ENCODE measurements around the gene CAMLG. TPM values are rescaled to one million over a fixed set of nuclear protein-coding genes. Genes with fewer than 3 reads are reported as not detected.

CAMLG gene
- total RNA-seq, 1 donor from 2014 or later: 30.1 TPM

- DNase-seq (ENCODE audit: low spot score): no peak
These were observed 34.2 kb downstream of the CAMLG start for GRCh38 chr5:134772461-134773125.

- no peak for DNase-seq (ENCODE audit: low spot score)
These were observed 39.0 kb downstream of the CAMLG start for GRCh38 chr5:134777366-134777765.

- DNase-seq (ENCODE audit: low spot score): no peak
These were observed 46.0 kb downstream of the CAMLG start for GRCh38 chr5:134784241-134784920.

GRCh38 chr5:134784946-134785620 is 46.7 kb downstream of the CAMLG start:
- DNase-seq (ENCODE audit: low spot score): no peak

GRCh38 chr5:134787692-134788091 is 49.3 kb downstream of the CAMLG start:
- DNase-seq (ENCODE audit: low spot score): no peak

- no peak for DNase-seq (ENCODE audit: low spot score)
These were observed 53.2 kb downstream of the CAMLG start for GRCh38 chr5:134791580-134791979.

GRCh38 chr5:134792286-134792685 is 53.9 kb downstream of the CAMLG start:
- DNase-seq (ENCODE audit: low spot score): no peak

- no peak for DNase-seq (ENCODE audit: low spot score)
These were observed 54.8 kb downstream of the CAMLG start for GRCh38 chr5:134793111-134793510.

GRCh38 chr5:134794082-134794481 is 55.7 kb downstream of the CAMLG start:
- no peak for DNase-seq (ENCODE audit: low spot score)

GRCh38 chr5:134794819-134795218 is 56.5 kb downstream of the CAMLG start:
- DNase-seq (ENCODE audit: low spot score): no peak

GRCh38 chr5:134798468-134798867 is 60.1 kb downstream of the CAMLG start:
- DNase-seq (ENCODE audit: low spot score): no peak

Other genes with a start within 250 kb of the CAMLG start
- 31.6 TPM for gene JADE2, start 212.9 kb upstream of the CAMLG start, total RNA-seq
- gene SAR1B, start 105.7 kb upstream of the CAMLG start, total RNA-seq: 87.6 TPM
- gene SEC24A, start 89.8 kb upstream of the CAMLG start, total RNA-seq: 34.2 TPM
- 41.4 TPM for gene DDX46, start 20.2 kb downstream of the CAMLG start, total RNA-seq
- 40.9 TPM for gene C5orf24, start 107.4 kb downstream of the CAMLG start, total RNA-seq
- 50.1 TPM for gene TXNDC15, start 135.8 kb downstream of the CAMLG start, total RNA-seq
- gene PCBD2, start 166.6 kb downstream of the CAMLG start, total RNA-seq: 10.7 TPM
- gene CATSPER3, start 229.4 kb downstream of the CAMLG start, total RNA-seq: 0.61 TPM

All from mesenteric fat pad (tissue), 1 donor.